Activated gamma-delta T cell (primary cell): ENCODE measurements around the gene HEXD.

Experiments
- DNase-seq: peaks from one replicate; lab custom pipeline; 2025; lab: John Stamatoyannopoulos, UW

The HEXD gene

GRCh38 chr17:82489851-82490511, 71.8 kb downstream of the HEXD start:
- DNase-seq = no peak

- no peak for DNase-seq
Measured at GRCh38 chr17:82490512-82491195, 72.5 kb downstream of the HEXD start.

- DNase-seq = no peak
Measured at GRCh38 chr17:82491196-82491530, 73.0 kb downstream of the HEXD start.

- DNase-seq = no peak
Measured at GRCh38 chr17:82491533-82491932, 73.4 kb downstream of the HEXD start.
